HL-60/S4 treated with phorbol 12-myristate 13-acetate at 8.2 ng/mL for 4 days and 3 days (cell line): ENCODE data around the gene FOLR1.
"Not testable (repeated sequence)": the region's sequence is repeated elsewhere in the genome, so short reads cannot be mapped to it uniquely, and the experiment has no call there.

ENCODE experiments used
- in situ Hi-C: fragments of 300-500 bp; cut with MboI; formaldehyde crosslinking; loops from 2 replicates; pipeline ENCODE4 v1.15.0; 2022; ENCODE audit warnings: low sequenced_read_pairs

Gene FOLR1

DNA sequence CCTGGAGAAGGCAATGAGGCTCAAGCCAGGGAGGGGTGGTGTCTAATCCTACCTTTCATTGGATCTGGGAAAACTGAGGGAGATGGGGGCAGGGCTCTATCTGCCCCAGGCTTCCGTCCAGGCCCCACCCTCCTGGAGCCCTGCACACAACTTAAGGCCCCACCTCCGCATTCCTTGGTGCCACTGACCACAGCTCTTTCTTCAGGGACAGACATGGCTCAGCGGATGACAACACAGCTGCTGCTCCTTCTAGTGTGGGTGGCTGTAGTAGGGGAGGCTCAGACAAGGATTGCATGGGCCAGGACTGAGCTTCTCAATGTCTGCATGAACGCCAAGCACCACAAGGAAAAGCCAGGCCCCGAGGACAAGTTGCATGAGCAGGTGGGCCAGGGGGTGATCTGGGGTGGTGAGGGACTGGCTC is at the start of gene FOLR1:
Gene FOLR1 (plus strand): TSS at position 180 of the 421 bp plus-strand sequence. CDS start 34 bp downstream, at position 214.
- in situ Hi-C loops, result no loop called here

DNA sequence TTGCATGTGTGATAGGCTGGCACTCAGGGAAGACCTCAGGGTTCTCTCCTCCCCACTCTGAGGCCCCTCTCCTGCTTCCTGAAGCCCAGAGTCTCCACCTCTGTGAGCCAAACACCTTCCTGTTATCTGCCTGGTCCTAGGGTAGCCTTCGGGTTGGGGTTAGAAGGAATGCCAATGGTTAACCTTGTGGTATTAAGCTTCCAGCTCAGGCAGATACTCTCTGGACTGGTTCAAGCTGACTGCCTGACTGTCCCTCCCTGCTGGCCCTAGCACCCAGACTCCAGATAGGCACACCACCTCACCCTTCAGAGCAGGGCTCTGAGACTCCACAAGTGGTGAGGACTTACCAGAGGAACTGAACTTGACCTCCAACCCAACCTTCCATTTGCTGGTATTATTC is 49.4 kb upstream of the FOLR1 start:
- in situ Hi-C loops, result not testable (repeated sequence)

DNA sequence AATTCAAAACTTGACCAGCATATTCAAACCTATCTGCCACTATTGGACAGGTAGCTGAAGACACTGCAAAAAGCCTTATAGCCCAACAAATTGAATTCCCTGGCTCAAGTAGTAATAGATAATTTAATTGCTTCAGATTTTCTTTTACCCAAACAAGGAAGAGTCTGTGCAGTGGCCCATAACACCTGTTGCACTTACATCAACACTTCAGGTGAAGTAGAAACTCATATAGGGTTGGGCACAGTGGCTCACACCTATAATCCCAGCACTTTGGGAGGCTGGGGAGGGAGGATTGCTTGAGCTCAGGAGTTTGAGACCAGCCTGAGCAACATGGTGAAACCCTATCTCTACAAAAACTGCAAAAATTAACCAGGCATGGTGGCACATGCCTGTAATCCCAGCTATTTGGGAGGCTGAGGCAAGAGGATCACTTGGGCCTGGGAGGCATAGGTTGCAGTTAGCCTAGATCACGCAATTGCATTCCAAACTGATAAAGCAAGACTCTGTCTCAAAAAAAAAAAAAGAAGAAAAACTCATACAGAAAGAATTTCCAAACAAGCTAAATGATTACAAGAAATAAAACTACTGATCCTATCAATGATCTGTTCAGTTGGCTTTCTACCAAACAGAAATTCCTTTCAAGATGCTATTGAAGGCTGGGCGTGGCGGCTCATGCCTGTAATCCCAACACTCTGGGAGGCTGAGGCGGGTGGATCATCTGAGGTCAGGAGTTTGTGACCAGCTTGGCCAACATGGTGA is 47.0 kb upstream of the FOLR1 start:
- in situ Hi-C loops, result no loop called here

DNA sequence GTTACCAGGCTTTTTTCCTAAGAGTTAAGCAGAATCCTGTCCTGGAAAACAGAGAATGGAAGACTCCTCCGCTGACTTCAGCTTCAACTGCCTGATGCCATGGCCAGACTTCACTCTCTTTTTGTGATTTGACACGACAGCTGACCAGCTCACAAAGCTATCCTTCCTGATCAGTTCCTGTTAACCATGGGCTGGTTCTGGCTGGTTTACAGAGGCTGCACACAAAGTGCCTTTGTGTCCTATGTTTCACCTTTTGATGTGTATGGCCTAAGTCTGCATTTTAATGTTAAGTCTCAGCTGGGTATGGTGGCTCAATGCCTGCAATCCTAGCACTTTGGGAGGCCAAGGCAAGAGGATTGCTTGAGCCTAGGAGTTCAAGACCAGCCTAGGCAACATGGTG is 45.3 kb upstream of the FOLR1 start:
- in situ Hi-C loops, result no loop called here

DNA sequence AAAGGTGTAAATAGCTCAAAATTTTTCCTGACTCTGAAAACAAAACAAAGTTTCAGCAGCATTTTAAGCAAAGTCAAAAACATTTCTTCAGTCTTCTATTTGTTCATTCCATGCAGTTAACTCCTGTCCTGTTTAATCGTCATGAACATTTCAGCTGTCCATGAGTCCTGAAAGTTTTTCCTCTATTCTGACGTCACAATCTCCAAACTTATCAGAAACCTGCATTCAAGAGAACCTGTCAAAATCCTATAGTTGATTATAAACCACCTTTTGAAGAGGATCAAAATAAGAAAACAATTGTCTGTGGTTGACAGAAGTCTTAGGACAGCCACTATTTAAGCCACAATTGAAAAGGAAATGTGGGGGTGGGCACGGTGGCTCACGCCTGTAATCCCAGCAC is 41.1 kb upstream of the FOLR1 start:
- in situ Hi-C loops, result no loop called here

DNA sequence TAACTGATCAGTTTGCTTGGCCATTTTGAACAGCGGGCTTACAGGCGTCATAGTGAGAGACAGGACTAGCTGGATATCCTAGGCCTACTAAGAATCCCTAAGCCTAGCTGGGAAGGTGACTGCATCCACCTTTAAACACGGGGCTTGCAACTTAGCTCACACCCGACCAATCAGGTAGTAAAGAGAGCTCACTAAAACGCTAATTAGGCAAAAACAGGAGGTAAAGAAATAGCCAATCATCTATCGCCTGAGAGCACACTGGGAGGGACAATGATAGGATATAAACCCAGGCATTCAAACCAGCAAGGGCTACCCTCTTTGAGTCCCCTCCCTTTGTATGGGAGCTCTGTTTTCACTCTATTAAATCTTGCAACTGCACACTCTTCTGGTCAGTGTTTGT is 38.1 kb upstream of the FOLR1 start:
- in situ Hi-C loops, result not testable (repeated sequence)

DNA sequence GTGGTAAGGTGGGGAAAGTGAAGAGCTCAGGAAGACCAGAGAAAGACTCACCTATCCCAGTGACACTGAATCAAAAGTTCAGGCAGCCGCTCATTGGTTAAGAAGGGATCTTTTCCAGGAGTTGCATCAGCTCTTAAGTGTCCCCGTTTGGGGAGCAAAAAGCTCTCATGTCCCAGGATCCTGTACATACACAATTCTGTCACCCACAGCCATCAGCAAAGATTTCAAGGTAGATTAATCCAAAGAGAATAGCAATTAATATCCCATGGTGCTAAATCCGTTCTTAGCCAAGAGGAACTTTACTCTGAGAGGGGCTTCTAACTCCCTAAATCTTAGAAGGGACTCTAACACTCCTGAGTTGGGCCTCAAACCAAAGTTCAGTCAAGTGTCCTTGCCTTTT is 37.1 kb upstream of the FOLR1 start:
- in situ Hi-C loops, result no loop called here

DNA sequence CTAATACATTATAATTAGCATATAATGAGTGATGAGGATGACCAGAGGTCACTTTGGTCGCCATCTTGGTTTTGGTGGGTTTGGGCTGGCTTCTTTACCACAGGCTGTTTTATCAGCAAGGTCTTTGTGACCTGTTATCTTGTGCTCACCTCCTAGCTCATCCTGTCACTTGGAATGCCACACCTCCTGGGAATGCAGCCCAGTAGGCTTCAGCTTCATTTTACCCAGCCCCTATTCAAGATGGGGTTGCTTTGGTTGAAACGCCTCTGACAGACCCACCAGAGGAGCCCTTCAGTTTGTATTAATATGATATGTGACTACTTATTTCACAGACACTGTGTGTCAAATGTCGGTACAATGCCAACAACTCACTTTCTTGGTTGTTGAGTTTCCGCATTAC is 36.2 kb upstream of the FOLR1 start:
- in situ Hi-C loops, result no loop called here

DNA sequence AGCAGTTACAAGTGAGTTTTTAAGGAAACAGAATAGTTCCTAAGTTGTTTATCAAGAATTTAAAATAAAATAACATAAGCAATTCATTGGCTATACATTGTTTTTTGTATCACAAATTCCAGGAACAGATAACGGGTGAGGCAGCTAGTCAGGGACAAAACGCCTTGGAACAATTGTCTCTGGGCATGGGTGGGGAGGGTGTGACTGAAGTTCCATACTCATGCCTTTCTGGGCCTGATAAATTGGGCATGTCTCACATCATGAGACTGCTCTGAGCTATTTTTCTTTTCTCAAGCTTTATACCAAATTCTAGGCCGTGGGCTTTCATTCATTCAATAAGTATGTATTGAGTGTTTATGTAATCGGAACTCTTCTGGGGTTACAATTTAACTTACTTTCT is 34.8 kb upstream of the FOLR1 start:
- in situ Hi-C loops, result no loop called here

DNA sequence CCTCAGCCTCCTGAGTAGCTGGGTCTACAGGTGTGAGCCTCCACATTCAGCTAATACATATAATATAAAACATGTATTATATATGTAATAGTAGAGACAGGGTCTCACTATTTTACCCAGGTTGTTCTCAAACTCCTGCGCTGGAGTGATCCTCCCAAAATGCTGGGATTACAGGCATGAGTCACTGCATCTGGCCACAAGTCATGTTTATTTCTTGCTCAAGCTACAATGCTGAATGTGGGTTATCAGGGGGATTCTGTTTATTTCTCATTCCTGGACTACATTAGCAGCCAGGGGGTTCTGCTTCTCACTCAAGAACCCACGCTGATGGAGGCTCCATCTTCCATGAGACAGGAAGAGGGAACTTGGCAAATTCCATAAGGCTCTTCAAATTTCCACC is 31.6 kb upstream of the FOLR1 start:
- in situ Hi-C loops, result no loop called here

DNA sequence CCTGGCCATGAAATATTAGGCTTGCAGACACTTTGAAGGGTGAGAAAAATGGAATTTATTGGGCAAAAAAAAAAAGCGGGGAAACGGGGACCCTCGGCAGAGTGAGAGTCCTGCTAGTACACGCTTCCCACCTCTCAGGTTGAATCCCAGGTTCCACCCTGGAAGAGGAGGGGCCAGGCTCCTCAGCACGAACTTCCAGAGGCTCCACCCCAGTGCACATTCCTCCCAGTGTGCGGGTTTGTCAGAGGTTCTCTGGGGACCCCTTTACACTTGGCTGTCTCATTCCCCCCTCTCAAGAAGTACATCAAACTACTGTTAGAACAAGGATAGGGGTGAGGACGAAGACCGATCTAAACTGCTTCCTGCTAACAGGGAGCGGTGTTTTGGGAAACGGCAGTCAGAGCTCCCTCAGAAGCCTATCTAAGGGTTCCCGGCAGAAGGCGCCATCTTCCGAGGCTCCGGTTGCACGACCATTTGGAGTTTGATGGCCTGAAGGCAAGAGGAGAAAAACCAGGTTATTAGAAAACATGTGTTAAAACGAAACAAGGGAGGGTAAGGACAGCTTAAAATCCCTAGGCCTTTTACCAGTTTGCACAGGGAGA is 28.9 kb upstream of the FOLR1 start:
- in situ Hi-C loops, result no loop called here

DNA sequence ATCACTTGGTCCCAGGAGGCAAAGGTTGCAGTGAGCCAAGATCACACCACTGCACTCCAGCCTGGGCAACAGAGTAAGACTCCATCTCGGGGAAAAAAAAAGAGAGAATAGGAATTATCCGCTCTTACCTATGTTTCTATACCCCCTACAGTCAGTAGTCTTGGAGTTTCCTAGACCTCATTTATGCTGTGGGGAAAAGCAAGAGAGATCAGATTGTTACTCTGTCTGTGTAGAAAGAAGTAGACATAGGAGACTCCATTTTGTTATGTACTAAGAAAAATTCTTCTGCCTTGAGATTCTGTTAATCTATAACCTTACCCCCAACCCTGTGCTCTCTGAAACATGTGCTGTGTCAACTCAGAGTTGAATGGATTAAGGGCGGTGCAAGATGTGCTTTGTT is 27.8 kb upstream of the FOLR1 start:
- in situ Hi-C loops, result not testable (repeated sequence)

DNA sequence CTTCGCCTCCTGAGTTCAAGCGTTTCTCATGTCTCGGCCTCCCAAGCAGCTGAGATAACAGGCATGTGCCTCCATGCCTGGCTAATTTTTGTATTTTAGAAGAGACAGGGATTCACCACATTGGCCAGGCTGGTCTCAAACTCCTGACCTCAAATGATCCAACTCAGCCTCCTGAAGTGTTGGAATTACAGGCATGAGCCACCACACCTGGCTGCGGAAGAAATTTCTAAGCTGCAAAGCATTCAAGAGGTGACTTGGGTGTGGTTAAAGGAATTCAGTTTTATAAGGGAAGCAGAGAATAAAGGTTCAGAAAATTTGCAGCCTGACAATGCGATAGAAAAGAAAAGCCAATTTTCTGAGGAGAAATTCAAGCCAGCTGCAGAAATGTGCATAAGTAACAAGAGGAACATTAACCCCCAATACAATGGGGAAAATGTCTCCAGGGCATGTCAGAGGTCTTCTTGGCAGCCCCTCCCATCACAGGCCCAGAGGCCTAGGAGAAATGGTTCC is 22.8 kb upstream of the FOLR1 start:
- in situ Hi-C loops, result not testable (repeated sequence)

DNA sequence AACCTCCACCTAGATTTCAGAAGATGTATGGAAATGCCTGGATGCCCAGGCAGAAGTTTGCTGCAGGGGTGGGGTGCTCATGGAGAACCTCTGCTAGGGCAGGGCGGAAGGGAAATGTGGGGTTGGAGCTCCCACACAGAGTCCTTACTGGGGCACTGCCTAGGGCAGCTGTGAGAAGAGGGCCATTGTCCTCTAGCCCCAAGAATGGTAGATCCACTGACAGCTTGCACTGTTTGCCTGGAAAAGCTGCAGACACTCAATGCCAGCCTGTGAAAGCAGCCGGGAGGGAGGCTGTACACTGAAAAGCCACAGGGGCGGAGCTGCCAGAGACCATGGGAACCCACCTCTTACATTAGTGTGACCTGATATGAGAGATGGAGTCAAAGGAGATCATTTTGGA is 22.2 kb upstream of the FOLR1 start:
- in situ Hi-C loops, result not testable (repeated sequence)

DNA sequence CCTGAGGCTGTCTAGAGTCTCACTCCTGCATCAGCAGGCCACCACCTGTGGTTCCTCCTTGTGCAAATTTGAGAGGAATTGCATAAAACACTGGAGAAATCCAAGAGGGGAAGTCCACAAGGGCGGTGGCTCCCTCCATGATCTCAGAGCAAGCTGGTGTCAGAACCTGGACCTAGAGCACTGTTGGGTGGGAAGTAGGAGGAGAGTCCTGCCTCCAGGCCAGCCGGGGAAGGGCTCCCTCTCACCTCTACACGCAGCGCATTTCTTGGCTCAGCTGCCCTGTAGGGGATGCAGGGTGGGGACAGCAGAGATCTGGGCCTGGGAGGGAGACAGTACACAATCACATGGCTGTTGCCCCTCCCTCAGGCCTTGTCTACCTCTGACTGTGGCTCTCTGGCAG is 19.9 kb upstream of the FOLR1 start:
- in situ Hi-C loops, result not testable (repeated sequence)

DNA sequence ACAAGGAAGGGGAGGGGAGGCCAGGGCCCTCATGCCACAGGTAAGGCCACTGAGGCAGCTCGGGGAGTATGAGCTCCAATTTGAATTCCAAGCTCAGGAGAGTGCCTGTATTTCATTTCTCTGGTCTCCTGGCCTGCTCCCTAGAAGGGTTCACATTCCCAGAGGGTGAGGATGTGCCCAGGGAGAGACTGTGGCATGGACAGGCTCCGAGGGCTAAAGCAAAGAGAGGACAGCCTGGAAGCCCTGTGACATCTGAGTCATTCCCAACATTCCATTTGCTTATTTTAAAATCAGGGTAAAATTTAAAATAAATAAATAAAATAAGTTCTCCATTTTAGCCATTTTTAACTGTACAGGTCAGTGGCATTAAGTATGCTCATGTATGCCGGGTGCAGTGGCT is 18.6 kb upstream of the FOLR1 start:
- in situ Hi-C loops, result no loop called here

DNA sequence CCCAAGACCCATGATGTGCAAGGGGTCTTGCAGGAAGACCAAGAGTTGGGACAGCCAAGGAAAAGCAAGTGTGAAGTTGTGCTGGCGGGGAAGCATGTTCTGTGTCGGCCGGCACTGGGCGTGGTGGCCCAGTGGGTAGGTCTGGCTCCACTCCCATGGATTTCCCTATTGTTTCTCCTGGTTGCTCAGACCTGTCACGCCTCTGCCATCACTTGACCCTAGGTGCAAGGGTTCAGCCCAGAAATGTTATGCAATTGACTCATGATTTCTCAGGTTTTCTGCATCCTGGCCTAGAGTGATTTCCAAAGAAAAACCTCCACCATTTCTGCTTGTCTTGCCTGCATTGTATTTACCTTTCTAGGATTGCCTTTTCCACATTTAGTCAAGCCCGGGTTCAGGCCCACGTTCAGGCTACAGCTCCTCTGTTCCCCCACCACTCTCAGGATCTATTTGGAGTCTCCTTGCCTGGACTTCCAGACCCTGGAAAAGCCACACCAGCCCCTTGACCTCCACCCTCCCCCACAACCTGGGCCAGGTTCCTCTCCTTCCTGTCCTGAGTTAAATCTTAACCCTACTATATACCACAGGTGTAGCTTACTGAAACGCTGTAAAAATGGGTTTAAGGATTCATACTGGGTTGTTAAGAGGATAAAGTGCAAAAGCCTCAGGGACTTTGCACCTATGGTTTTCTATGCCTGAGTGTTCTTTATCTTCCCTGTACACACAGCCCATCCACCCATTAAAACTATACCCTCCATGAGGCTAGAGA is 17.5 kb upstream of the FOLR1 start:
- in situ Hi-C loops, result no loop called here

DNA sequence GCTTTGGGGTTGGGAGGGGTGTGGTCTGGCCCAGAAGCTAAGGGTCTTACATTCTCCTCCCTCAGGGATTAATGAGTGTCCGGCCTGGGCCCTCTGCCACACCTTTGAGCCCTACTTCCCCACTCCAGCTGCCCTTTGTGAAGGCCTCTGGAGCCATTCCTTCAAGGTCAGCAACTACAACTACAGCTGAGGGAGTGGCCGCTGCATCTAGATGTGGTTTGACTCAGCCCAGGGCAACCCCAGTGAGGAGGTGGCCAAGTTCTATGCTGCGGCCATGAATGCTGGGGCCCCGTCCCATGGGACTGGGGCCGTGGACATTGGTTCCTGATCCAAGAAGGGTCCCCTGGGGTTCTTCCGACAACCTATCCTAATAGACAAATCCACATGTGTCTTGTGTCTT is 14.3 kb upstream of the FOLR1 start:
- in situ Hi-C loops, result no loop called here

DNA sequence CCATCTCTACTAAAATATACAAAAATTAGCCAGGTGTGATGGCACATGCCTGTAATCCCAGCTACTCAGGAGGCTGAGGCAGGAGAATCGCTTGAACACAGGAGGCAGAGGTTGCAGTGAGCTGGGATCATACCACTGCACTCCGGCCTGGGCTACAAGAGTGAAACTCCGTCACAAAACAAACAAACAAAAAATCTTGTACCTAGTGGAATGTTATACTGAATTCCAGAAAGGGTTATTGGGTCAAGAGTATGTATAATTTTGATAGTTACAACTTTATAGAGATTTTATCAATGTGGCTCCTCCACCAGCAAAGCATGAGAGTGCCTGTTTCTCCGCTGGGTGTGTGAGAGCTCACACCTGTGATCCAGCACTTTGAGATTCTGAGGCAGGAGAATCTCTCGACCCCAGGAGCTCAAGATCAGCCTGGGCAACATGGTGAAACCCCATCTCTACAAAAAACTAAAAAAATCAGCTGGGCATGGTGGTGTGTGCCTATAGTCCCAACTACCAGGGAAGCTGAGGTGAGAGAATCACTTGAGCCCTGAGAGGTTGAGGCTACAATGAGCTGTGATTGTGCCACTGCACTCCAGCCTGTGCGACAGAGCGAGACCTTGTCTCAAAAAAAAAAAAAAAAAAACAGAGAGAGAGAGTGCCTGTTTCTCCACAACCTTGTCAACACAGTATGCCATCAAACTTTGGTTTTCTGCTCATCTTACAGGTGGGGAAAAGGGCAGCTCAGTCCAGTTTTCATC is 12.7 kb upstream of the FOLR1 start:
- in situ Hi-C loops, result no loop called here

DNA sequence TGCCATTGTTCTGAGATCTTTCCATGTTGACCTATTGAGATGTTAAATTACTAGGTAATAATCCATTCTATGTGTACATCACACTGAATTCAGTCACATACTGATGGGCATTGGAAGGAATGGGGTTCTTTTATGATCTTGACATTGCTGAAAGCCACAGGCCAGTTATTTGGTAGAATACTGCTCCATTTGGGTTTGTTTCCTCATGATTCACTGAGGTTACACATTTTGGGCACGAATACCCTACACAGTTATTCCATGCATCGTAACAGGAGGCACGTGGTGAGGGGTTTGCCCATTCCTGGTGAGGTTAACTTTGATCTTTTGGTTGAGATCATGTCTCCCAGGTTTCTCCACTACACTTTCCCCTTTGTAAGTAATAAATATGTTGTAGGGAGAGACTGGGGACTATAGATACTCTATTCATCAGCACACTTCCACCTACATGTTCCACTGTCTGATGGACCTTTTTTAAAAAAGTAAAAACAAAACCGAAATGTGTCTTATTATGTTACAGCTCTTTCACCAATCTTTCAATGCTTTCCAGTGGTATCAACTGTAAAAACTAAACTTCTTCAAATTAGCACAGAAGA is 12.0 kb upstream of the FOLR1 start:
- in situ Hi-C loops, result no loop called here
